Stomach (tissue), 4 donors: Measurements from ENCODE around the gene SPDYC.

Experiments used
- CTCF ChIP-seq, 7 experiments: fragments of 450-650 bp in 4 of 7; fragments of 200-600 bp in 3 of 7; sonication (generic) in 3 of 7; IDR thresholded peaks; one replicate each; pipeline ENCODE4 v1.5.1; 2016 to 2019; ENCODE audit warnings: antibody characterized with exemption in 7 of 7, control low read depth in 2 of 7, mild to moderate bottlenecking in 1 of 7
- EP300 ChIP-seq: sonication (generic); formaldehyde crosslinking; IDR thresholded peaks from one replicate; pipeline ENCODE4 v1.6.1; 2017; ENCODE audit warnings: antibody characterized with exemption
- POLR2A ChIP-seq, 4 donors: fragments of 450-650 bp; IDR thresholded peaks; one replicate each; pipeline ENCODE4 v1.6.1; 2016; ENCODE audit warnings: antibody characterized with exemption in 4 of 4, control low read depth in 2 of 4, mild to moderate bottlenecking in 1 of 4, moderate library complexity in 1 of 4
- POLR2AphosphoS5 ChIP-seq, 3 donors: sonication (generic); formaldehyde crosslinking; IDR thresholded peaks; one replicate each; pipeline ENCODE4 v1.6.1; 2016; ENCODE audit warnings: antibody characterized with exemption in 3 of 3

GRCh38 chr11:65189191-65189590 is 19.2 kb downstream of the SPDYC start:
- TF ChIP-seq POLR2AphosphoS5 (IDR thresholded peaks at IDR 0.05): no peak
- no peak for TF ChIP-seq CTCF (IDR thresholded peaks at IDR 0.05)
- no peak for TF ChIP-seq POLR2A (IDR thresholded peaks at IDR 0.05)
- no peak for TF ChIP-seq EP300
